GM06990 (cell line): Measurements from ENCODE around the gene VWA3B.

Experiments
- DNase-seq: peaks from one replicate; pipeline ENCODE4 v3.0.0-alpha.2; 2011; ENCODE audit not compliant: insufficient read length; ENCODE audit errors: extremely low read depth
- H3K27me3 ChIP-seq: replicated peaks from 2 replicates; pipeline ENCODE4 v1.6.0; 2011; ENCODE audit warnings: low read length; ENCODE audit not compliant: control insufficient read depth, insufficient read depth
- H3K36me3 ChIP-seq: 2 replicates; pipeline ENCODE4 v1.5.1; 2011; ENCODE audit warnings: low read length; ENCODE audit not compliant: control insufficient read depth, insufficient read depth
- H3K4me3 ChIP-seq: replicated peaks from 2 replicates; pipeline ENCODE4 v1.5.1; 2011; ENCODE audit warnings: low read depth, mild to moderate bottlenecking, control low read depth, low read length
- CTCF ChIP-seq: IDR thresholded peaks from 2 replicates; pipeline ENCODE4 v1.5.1; 2011; ENCODE audit warnings: low read length, control low read depth, mild to moderate bottlenecking, inconsistent platforms; ENCODE audit not compliant: insufficient read depth, poor library complexity, severe bottlenecking

Gene VWA3B

GRCh38 chr2:98356729-98357128, 269.8 kb downstream of the VWA3B start:
- Histone ChIP-seq H3K4me3 (no peak overlapping the region), H3K27me3 (no peaks in the 10 kb centered on the region), H3K36me3 (no peaks in the 10 kb centered on the region)
- DNase-seq: no peak
- no peak for TF ChIP-seq CTCF

GRCh38 chr2:98357849-98358248, 270.9 kb downstream of the VWA3B start:
- Histone ChIP-seq H3K36me3 (no peaks in the 10 kb centered on the region), H3K4me3 (no peak overlapping the region), H3K27me3 (no peaks in the 10 kb centered on the region)
- no peak for TF ChIP-seq CTCF
- no peak for DNase-seq

- H3K4me3 ChIP-seq: no peak overlapping the region
- H3K36me3 ChIP-seq: no peaks in the 10 kb centered on the region
- no peak for DNase-seq
- no peak for TF ChIP-seq CTCF
- no peaks in the 10 kb centered on the region for H3K27me3 ChIP-seq
Observed at GRCh38 chr2:98359986-98360385, 273.0 kb downstream of the VWA3B start.
